K562 (cell line): ENCODE results near the gene KAT7. TPM values are rescaled to one million over a fixed set of nuclear protein-coding genes. Genes with fewer than 3 reads are reported as not detected.
A peak's percentile ranks its signal among the peaks of the same experiment; 100 is the strongest.

ENCODE experiments used
- ARNT ChIP-seq, 2 experiments: fragments of 450-650 bp; IDR thresholded peaks; 2 replicates each; pipeline ENCODE4 v1.6.1; 2016; ENCODE audit warnings: mild to moderate bottlenecking in 1 of 2
- ASH1L ChIP-seq: fragments of 450-650 bp; IDR thresholded peaks from 2 replicates; pipeline ENCODE4 v1.6.1; 2018; ENCODE audit warnings: borderline replicate concordance, mild to moderate bottlenecking, low read depth; ENCODE audit not compliant: partially characterized antibody
- BCOR ChIP-seq: fragments of 450-650 bp; IDR thresholded peaks from 2 replicates; pipeline ENCODE4 v1.6.1; 2016
- BHLHE40 ChIP-seq: IDR thresholded peaks from 2 replicates; pipeline ENCODE4 v1.6.1; 2011; ENCODE audit warnings: low read length, improper control_type of control experiment
- CC2D1A ChIP-seq: fragments of 450-650 bp; IDR thresholded peaks from 2 replicates; pipeline ENCODE4 v1.6.1; 2017; ENCODE audit warnings: mild to moderate bottlenecking
- DACH1 ChIP-seq: fragments of 450-650 bp; IDR thresholded peaks from 2 replicates; pipeline ENCODE4 v1.6.1; 2018; ENCODE audit not compliant: partially characterized antibody
- DMBX1 ChIP-seq: fragments of 250-450 bp; sonication (Bioruptor Pico); IDR thresholded peaks from 2 replicates; pipeline ENCODE4 v1.8.0; 2022; ENCODE audit warnings: inconsistent platforms, mild to moderate bottlenecking, moderate library complexity, borderline replicate concordance
- EHMT2 ChIP-seq: fragments of 450-650 bp; IDR thresholded peaks from 2 replicates; pipeline ENCODE4 v1.6.1; 2018; ENCODE audit warnings: antibody characterized with exemption
- ELK1 ChIP-seq: sonication (generic); formaldehyde crosslinking; IDR thresholded peaks from 2 replicates; pipeline ENCODE4 v1.8.1; 2022; ENCODE audit warnings: missing genetic modification reagents
- ERF ChIP-seq: fragments of 450-650 bp; formaldehyde crosslinking; IDR thresholded peaks from 2 replicates; pipeline ENCODE4 v1.4.0; 2020; ENCODE audit warnings: mild to moderate bottlenecking, mixed read lengths
- KLF10 ChIP-seq: fragments of 250-450 bp; sonication (Bioruptor Pico); IDR thresholded peaks from 2 replicates; pipeline ENCODE4 v1.6.1; 2021; ENCODE audit warnings: matching md5 sums
- MAZ ChIP-seq, 2 experiments: fragments of 450-650 bp in 1 of 2; sonication (generic) in 1 of 2; formaldehyde crosslinking; IDR thresholded peaks in 1 of 2; conservative IDR thresholded peaks in 1 of 2; 2 replicates each; pipeline versions ENCODE4 v1.4.0 to v1.5.0; 2020; ENCODE audit warnings: mild to moderate bottlenecking in 1 of 2, missing genetic modification reagents in 1 of 2
- MLLT1 ChIP-seq, 2 experiments: fragments of 450-650 bp; IDR thresholded peaks; 2 replicates each; pipeline ENCODE4 v1.6.1; 2016
- MTA2 ChIP-seq: fragments of 450-650 bp; IDR thresholded peaks from 2 replicates; pipeline ENCODE4 v1.6.1; 2016; ENCODE audit warnings: low read depth
- MTF1 ChIP-seq: fragments of 250-450 bp; sonication (Bioruptor Pico); IDR thresholded peaks from 2 replicates; pipeline ENCODE4 v1.9.0; 2021; ENCODE audit warnings: moderate library complexity, mild to moderate bottlenecking, inconsistent platforms, borderline replicate concordance
- NBN ChIP-seq: fragments of 450-650 bp; IDR thresholded peaks from 2 replicates; pipeline ENCODE4 v1.6.1; 2016; ENCODE audit warnings: low read depth, mild to moderate bottlenecking
- PML ChIP-seq: IDR thresholded peaks from 2 replicates; pipeline ENCODE4 v1.6.1; 2012; ENCODE audit warnings: low read length, inconsistent platforms
- PTTG1 ChIP-seq: fragments of 450-650 bp; IDR thresholded peaks from 2 replicates; pipeline ENCODE4 v1.6.1; 2016; ENCODE audit warnings: low read depth, mild to moderate bottlenecking, missing genetic modification characterization, missing compliant biosample characterization
- ZBED1 ChIP-seq: IDR thresholded peaks from 2 replicates; pipeline ENCODE4 v1.6.1; 2014
- ZBTB1 ChIP-seq: sonication (generic); formaldehyde crosslinking; IDR thresholded peaks from 2 replicates; pipeline ENCODE4 v1.8.1; 2023; ENCODE audit warnings: missing genetic modification reagents, low read depth, mild to moderate bottlenecking, borderline replicate concordance
- ZBTB7A ChIP-seq: IDR thresholded peaks from 2 replicates; pipeline ENCODE4 v1.6.1; 2011; ENCODE audit warnings: low read depth, mild to moderate bottlenecking, low read length, moderate library complexity, borderline replicate concordance; ENCODE audit not compliant: control insufficient read depth
- ZNF518B ChIP-seq: fragments of 250-450 bp; sonication (Bioruptor Pico); IDR thresholded peaks from 2 replicates; pipeline ENCODE4 v1.5.0; 2021; ENCODE audit warnings: mild to moderate bottlenecking, moderate library complexity
- ZNF699 ChIP-seq: fragments of 250-450 bp; sonication (Bioruptor Pico); IDR thresholded peaks from 2 replicates; pipeline ENCODE4 v1.8.0; 2021; ENCODE audit warnings: mild to moderate bottlenecking, moderate library complexity; ENCODE audit not compliant: insufficient replicate concordance
- ZNF76 ChIP-seq: fragments of 250-450 bp; sonication (Bioruptor Pico); IDR thresholded peaks from 2 replicates; pipeline ENCODE4 v1.4.0; 2020; ENCODE audit warnings: mild to moderate bottlenecking, moderate library complexity, borderline replicate concordance
- polyA plus RNA-seq, 8 experiments: library from polyadenylated mRNA; depleted of rRNA in 4 of 8; stranded (reverse) in 5 of 8; unstranded in 3 of 8; fragments of >200 nt; fragmentation: Nextera tagmentation in 2 of 8; fragmentation: Illumina TruSeq in 1 of 8; extraction: Ambion mirVana in 2 of 8; extraction: Trizol in 1 of 8; gene quantifications; 2 replicates each; pipeline versions ENCODE4 v1.2.1 to v1.2.3, GENCODE V29; 2011 to 2014; ENCODE audit warnings: inconsistent platforms in 1 of 8, missing spikeins in 1 of 8
- total RNA-seq, 7 experiments: library from RNA; depleted of rRNA in 6 of 7; stranded (reverse); fragments of >200 nt in 6 of 7; fragmentation: Illumina TruSeq in 2 of 7; extraction: Trizol in 2 of 7; gene quantifications; 2 replicates each; pipeline versions ENCODE4 v1.2.1 to v1.2.3, GENCODE V29; 2011 to 2021; ENCODE audit warnings: low replicate concordance in 1 of 7

Gene KAT7
- total and polyA plus RNA-seq, 9 of the 15 experiments (the other 6 are each of a cell fraction or from before 2014, with no cell fraction given), result 10.8 to 57.3 (median 34.8) TPM

- no peak for TF ChIP-seq KLF10 (CRISPR knock-in tag)
- no peak for TF ChIP-seq DMBX1 (CRISPR knock-in tag)
- peak; percentile 40; the same call in 1 of the 2 replicates for TF ChIP-seq ZBED1
- TF ChIP-seq ERF (CRISPR knock-in tag), result no peak
- TF ChIP-seq ZNF699 (CRISPR knock-in tag), result no peak
- peak; percentile 69; the same call in 1 of the 2 replicates for TF ChIP-seq PML
- no peak for TF ChIP-seq EHMT2
- peak; percentile 96 for TF ChIP-seq ZBTB7A
- TF ChIP-seq ELK1, result no peak
- TF ChIP-seq MTA2, result no peak
- no peak for TF ChIP-seq NBN
- TF ChIP-seq BCOR, result no peak
- peak in 1 of 2 experiments; percentile 76; a peak in 2 of 4 replicates for TF ChIP-seq ARNT (IDR thresholded peaks at IDR 0.05)
- peak in 1 of 2 experiments; percentile 92; a peak in 2 of 4 replicates for TF ChIP-seq MLLT1 (IDR thresholded peaks at IDR 0.05)
- no peak for TF ChIP-seq PTTG1 (tag)
- peak; percentile 83 for TF ChIP-seq BHLHE40
- TF ChIP-seq DACH1, result no peak
- TF ChIP-seq MAZ (CRISPR knock-in tag; conservative IDR thresholded peaks at IDR 0.05 in 1 of 2, IDR thresholded peaks at IDR 0.05 in 1 of 2), result peak; percentile 38 to 61; a peak in 3 of 4 replicates
- no peak for TF ChIP-seq ZNF518B
- no peak for TF ChIP-seq ZBTB1 (CRISPR knock-in tag)
- TF ChIP-seq ZNF76 (CRISPR knock-in tag), result no peak
- peak; percentile 96 for TF ChIP-seq ASH1L
- TF ChIP-seq MTF1 (CRISPR knock-in tag), result no peak
- peak; percentile 82; the same call in 1 of the 2 replicates for TF ChIP-seq CC2D1A
Measured at GRCh38 chr17:49763735-49764558, 24.5 kb upstream of the KAT7 start, which contains the start of gene FAM117A (continued).
